Muscle of back (tissue), 13 donors: ENCODE data around the gene CALU. TPM values are rescaled to one million over a fixed set of nuclear protein-coding genes. Genes with fewer than 3 reads are reported as not detected.

ENCODE experiments used
- DNase-seq, 3 donors: peaks; one replicate each; pipeline versions ENCODE4 v3.0.0 to v3.0.0-alpha.2; 2013
- long read RNA-seq, 9 donors: transcript quantifications; one replicate each; lab custom pipeline, GENCODE V29; 2026
- polyA plus RNA-seq, 10 donors: library from polyadenylated mRNA; unstranded; fragments of 120-200 nt; gene quantifications; one replicate each; pipeline ENCODE4 v1.2.1, GENCODE V29; 2013; ENCODE audit not compliant: insufficient read length in 10 of 10

Gene CALU
- polyA plus RNA-seq, result 100 to 1,000 TPM; 256 to 330 (median 285) TPM
- long read RNA-seq, donor 1, full-length matches to known transcripts, result 63 of 252 reads
- long read RNA-seq, donor 1, partial matches to known transcripts, result 189 of 252 reads
- long read RNA-seq, donor 1, other reads (novel, unspliced or antisense), result 0 of 252 reads
- long read RNA-seq, donor 2, full-length matches to known transcripts, result 62 of 102 reads
- long read RNA-seq, donor 2, partial matches to known transcripts, result 40 of 102 reads
- long read RNA-seq, donor 2, other reads (novel, unspliced or antisense), result 0 of 102 reads
- long read RNA-seq, donor 3, result 0 reads
- long read RNA-seq, donor 4, transcript CALU-201 (7 exons, 3,357 nt), result major isoform, 48 of 87 reads
- long read RNA-seq, donor 4, partial matches to known transcripts, result 35 of 87 reads
- long read RNA-seq, donor 4, other reads (novel, unspliced or antisense), result 0 of 87 reads
- long read RNA-seq, donor 5, full-length matches to known transcripts, result 101 of 116 reads
- long read RNA-seq, donor 5, partial matches to known transcripts, result 15 of 116 reads
- long read RNA-seq, donor 5, other reads (novel, unspliced or antisense), result 0 of 116 reads
- long read RNA-seq, donor 6, transcript CALU-201 (7 exons, 3,357 nt), result major isoform, 77 of 132 reads
- long read RNA-seq, donor 6, transcript CALU-202 (7 exons, 2,438 nt), result minor isoform, 8 of 132 reads
- long read RNA-seq, donor 6, partial matches to known transcripts, result 44 of 132 reads
- long read RNA-seq, donor 6, other reads (novel, unspliced or antisense), result 0 of 132 reads
- long read RNA-seq, donor 7, transcript CALU-202 (7 exons, 2,438 nt), result minor isoform, 5 of 73 reads
- long read RNA-seq, donor 7, transcript CALU-201 (7 exons, 3,357 nt), result major isoform, 53 of 73 reads
- long read RNA-seq, donor 7, partial matches to known transcripts, result 13 of 73 reads
- long read RNA-seq, donor 7, other reads (novel, unspliced or antisense), result 0 of 73 reads
- long read RNA-seq, donor 8, transcript CALU-201 (7 exons, 3,357 nt), result major isoform, 46 of 86 reads
- long read RNA-seq, donor 8, partial matches to known transcripts, result 36 of 86 reads
- long read RNA-seq, donor 8, other reads (novel, unspliced or antisense), result 0 of 86 reads
- long read RNA-seq, donor 9, transcript CALU-201 (7 exons, 3,357 nt), result major isoform, 8 of 8 reads
- long read RNA-seq, donor 9, partial matches to known transcripts, result 0 of 8 reads
- long read RNA-seq, donor 9, other reads (novel, unspliced or antisense), result 0 of 8 reads

GRCh38 chr7:128739048-128739962 is at the start of gene CALU:
TSS of gene CALU (plus strand) at chr7:128739359. CDS start at chr7:128748584, 9,225 bp downstream.
- DNase-seq, result peak; percentile 97 to 99 (median 98)

GRCh38 chr7:128691227-128691626 is 47.9 kb upstream of the CALU start:
- DNase-seq, result no peak

- no peak for DNase-seq
These were observed 46.4 kb upstream of the CALU start for GRCh38 chr7:128692623-128693270.

DNA sequence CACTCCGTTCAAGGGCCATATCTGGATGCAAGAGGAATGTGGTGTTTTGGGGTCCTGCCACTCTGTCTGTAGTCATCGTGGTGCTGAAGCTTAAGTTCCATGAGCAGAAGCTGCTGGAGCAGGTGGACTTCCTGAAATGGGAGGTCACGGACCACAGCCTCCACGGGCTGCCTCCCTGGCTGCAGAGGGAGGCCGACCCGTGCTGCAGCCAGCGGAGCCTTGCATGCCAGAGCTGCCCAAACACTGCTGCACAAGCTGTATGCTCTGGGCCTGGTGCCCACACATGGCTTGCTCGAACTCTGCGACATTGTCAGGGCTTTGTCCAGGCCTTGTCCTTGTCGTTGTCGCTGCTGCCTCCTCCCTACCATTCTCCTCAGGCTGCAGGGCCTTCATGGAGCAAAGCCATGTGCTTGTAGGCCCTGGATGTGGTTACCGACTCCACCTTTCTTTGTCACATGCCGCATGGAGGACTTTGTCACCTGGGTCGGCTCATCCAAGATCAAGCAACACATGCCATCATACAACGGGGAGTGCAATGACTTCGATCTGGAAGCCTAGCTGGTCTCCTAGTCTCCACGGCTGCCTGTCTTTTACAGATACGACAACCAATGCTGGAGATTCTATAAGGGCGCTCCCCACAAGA is 45.7 kb upstream of the CALU start:
- DNase-seq, result no peak

GRCh38 chr7:128694738-128695137 is 44.4 kb upstream of the CALU start:
- no peak for DNase-seq

DNA sequence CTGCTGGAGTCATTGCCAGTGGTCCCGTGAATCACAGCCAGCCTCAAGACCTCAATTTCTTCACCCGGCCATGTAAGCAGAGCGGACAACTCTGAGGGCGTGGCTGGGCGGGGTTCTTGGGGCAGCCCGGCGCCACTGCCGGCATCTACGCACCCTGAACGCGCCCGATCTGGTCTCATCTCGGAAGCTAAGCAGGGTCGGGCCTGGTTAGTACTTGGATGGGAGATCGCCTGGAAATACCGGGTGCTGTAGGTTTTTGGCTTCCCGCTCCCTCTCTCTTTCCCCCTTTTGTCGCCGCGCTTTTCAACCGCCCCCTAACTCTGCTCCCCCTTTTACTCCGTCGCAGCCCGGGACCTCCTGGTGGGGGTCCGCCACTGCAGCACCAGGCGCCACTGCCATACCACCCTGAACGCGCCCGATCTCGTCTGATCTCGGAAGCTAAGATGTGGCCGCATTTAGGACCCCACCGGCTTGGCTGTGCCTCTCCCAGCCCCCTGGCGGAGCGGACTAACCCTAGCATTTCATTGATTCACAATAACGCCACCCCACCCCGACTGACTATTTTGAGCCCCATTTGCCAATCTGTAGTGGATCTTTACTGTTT is 41.8 kb upstream of the CALU start:
- DNase-seq, result peak; percentile 19 to 56 (median 32)

DNA sequence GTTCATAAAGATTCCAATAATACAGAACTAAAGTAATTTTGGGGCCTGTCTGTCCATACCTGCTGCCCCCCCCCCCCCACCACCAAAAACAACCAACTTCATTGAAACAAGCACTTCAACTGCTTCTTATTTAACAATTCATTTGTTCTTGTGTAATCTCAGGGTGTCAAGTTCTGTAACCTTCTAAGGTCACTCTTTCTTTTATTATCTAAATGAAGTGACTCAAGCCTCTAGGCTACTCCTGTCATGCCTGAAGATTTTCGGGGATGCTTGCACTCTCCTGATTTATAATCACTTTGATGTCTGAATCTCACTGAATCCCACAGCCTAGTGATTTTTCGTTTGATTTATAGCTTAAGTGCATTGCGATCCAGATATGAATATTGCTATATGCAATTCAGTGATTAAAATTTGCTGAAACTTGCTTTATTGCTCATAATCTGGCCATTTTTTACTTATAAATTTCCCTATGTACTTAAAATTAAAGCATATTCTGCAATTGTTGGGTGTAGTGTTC is 39.9 kb upstream of the CALU start:
- no peak for DNase-seq

- DNase-seq, result no peak
These were observed 39.3 kb upstream of the CALU start for GRCh38 chr7:128699895-128700294.

- DNase-seq, result no peak
These were observed 37.9 kb upstream of the CALU start for GRCh38 chr7:128701062-128701785.

DNA sequence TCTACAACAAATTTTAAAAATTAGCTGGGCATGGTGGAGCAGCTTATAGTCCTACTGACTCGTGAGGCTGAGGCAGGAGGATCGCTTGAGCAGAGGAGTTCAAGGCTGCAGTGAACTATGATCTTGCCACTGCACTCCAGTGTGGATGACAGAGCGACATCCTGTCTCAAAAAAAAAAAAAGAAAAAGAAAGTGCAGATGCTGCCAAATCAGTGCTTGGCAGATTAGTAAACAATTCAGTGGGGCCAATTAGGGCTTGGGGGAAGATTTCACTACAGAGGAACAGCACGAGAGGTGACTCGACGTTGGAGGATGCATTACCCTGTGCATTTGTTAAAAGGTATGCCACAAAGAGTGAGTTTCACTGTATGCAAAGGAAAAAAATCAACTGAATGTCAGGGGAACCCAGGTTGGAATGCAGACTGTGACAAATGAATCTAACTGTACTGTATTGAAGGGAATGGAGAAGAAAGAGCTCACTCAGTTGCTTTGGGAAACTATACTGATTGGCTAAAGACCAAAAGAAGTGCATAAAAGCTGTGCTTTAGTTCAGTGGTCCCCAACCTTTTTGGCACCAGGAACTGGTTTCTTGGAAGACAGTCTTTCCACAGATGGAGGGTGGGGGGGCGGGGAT is 35.4 kb upstream of the CALU start:
- DNase-seq, result peak in 1 of 3 donors; percentile 43

GRCh38 chr7:128705891-128706333 is 33.2 kb upstream of the CALU start:
- DNase-seq, result peak in 1 of 3 donors; percentile 24

DNA sequence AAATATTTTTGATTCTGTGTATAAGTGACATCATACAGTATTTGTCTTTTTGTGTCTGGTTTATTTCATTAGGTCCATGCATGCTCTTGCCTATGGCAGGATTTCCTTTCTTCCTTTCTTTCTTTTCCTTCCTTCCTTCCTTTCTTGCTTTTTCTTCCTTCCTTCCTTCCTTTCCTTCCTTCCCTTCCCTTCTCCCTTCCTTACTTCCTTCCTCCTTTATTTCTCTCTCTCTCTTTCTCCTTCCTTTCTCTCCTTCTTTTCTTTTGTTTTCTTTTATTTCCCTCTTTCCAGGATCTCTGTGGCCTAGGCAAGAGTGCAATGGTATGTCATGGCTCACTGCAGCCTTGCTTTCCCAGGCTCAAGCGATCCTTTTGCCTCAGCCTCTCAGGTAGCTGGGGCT is 31.4 kb upstream of the CALU start:
- DNase-seq, result no peak

GRCh38 chr7:128708235-128708634 is 30.9 kb upstream of the CALU start:
- no peak for DNase-seq

DNA sequence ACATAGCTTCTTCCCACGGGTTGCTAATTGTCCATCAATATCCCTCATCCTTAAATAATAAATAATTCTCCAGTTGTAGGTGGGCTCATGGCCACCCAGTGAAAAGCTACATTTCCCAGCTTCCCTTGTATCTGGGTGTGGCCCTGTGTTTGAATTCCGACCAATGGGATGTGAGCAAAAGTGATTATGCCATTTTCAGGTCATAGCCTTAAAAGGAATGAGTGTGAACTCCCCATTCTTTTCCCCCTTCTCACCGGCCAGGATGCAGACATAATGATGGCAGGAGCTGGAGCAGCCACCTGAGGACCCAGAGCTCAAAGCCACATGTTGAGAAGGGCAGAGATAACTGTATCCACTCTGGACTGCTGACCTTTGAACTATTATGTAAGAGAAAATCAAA is 30.3 kb upstream of the CALU start:
- DNase-seq, result no peak

DNA sequence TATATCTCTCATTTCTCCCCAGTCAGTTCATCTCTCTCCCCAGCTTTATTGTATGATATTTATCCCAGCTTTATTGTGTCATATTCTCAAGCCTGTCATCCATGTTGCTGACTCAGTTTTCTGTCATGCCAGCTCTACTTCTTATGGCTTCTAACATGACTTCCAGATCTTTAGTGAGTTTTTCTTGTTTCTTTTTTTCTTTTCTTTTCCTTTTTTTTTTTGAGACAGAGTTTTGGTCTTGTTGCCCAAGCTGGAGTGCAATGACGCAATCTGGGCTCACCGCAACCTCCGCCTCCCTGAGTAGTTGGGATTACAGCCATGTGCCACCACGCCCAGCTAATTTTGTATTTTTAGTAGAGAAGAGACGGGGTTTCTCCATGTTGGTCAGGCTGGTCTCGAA is 28.7 kb upstream of the CALU start:
- DNase-seq, result no peak

DNA sequence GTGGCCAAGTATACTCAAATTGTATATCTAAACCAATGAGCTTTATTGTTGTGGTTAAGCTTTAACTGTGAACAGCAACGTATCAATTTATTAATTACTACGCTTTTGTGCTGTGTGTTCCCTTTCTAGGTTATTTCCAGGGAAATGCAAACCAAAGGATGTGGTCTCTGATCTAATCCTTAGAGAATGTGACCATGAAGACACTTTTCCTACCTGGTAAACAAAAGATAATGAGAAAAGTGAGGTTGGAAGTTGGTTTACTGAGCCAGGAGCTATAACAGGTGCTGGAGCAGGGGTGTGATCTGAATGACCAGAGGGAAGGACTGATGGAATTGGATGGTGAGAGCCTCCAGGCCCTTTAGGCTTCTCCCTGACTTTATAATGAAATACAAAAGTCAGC is 25.4 kb upstream of the CALU start:
- DNase-seq, result no peak

DNA sequence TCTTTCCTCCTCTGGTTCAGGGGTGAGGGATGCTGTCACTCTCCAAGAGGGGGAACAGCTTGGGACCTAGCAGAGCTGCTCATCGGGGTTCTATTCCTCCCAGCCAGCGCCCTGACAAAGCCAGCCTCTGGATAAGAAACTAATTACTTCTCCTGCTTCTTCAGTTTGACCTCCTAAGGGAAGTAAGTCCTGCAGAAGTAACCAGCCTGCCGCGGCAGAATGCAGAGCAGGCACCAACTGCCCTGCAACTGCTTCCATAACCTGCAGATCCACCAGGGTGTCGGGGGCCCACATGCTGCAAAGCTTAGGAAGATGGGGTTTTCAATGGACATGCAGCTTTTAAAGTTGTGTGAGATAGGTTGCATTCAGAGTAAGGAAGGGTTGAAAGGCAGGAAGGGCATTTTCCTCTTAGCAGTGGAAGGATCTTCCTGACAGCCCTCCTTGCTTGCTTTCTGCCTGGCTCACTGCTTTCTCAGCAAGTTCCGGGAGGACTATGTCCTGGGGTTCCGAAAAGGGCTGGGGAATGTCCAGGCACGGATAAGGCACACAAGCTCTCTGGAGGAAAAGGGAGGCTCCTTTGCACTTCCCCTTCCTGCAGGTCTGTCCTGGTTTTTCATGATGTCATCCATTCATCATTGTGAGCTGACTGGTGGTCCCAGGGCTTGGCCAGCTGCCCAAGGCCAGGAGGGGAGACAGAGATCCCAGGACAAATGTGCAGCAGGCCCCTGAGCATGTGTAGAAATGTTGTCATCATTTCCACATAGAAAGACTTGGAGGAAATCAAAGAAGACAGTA is 24.3 kb upstream of the CALU start:
- DNase-seq, result no peak
